B cell (primary cell): ENCODE results near the gene CLSTN2. TPM values are rescaled to one million over a fixed set of nuclear protein-coding genes. Genes with fewer than 3 reads are reported as not detected.

ENCODE experiments used
- ATAC-seq: fragments of 200-7000 bp; cut with Tn5 transposase; one replicate; pipeline ENCODE4 v1.10.0; 2021; ENCODE audit warnings: low read depth, mild to moderate bottlenecking, moderate number of reproducible peaks, moderate library complexity
- CTCF ChIA-PET: fragments of 350-600 bp; sonication (Branson Sonifier 250); formaldehyde crosslinking; loops from one replicate; lab custom pipeline; 2021; ENCODE audit warnings: antibody characterized with exemption, inconsistent platforms; lab: Charles Lee
- POLR2A ChIA-PET: fragments of 350-600 bp; sonication (Branson Sonifier 250); formaldehyde crosslinking; loops from one replicate; lab custom pipeline; 2021; ENCODE audit warnings: antibody characterized with exemption; lab: Charles Lee
- DNase-seq: peaks from one replicate; pipeline ENCODE4 v3.0.0; 2013
- H2AFZ ChIP-seq: 2 replicates; pipeline ENCODE4 v1.6.1; 2012; ENCODE audit warnings: mild to moderate bottlenecking, low read depth, low read length; ENCODE audit not compliant: insufficient read depth, poor library complexity, severe bottlenecking
- H3K27ac ChIP-seq, 2 donors: 1 replicate in 1 of 2; 2 replicates in 1 of 2; pipeline ENCODE4 v1.5.1; 2012 to 2013; ENCODE audit warnings: low read length in 2 of 2, mild to moderate bottlenecking in 2 of 2, moderate library complexity in 1 of 2
- H3K27me3 ChIP-seq, 4 experiments: fragments of 200-600 bp in 1 of 4; sonication (generic) in 1 of 4; replicated peaks in 1 of 4; 1 replicate in 2 of 4; 2 replicates in 2 of 4; pipeline versions ENCODE4 v1.6.1 to v1.7.0; 2013 to 2016; ENCODE audit warnings: low read length in 3 of 4, mild to moderate bottlenecking in 2 of 4, mixed read lengths in 1 of 4, moderate library complexity in 1 of 4; ENCODE audit not compliant: insufficient read depth in 4 of 4, control insufficient read depth in 3 of 4; ENCODE audit errors: control extremely low read depth in 1 of 4
- H3K36me3 ChIP-seq, 2 experiments: replicated peaks in 1 of 2; 1 replicate in 1 of 2; 2 replicates in 1 of 2; pipeline versions ENCODE4 v1.6.1 to v1.7.1; 2013; ENCODE audit warnings: low read length in 1 of 2; ENCODE audit not compliant: insufficient read depth in 2 of 2, control insufficient read depth in 1 of 2; ENCODE audit errors: control extremely low read depth in 1 of 2, extremely low read depth in 1 of 2
- H3K4me1 ChIP-seq, 2 donors: fragments of 200-600 bp in 1 of 2; sonication (generic) in 1 of 2; 1 replicate in 1 of 2; 2 replicates in 1 of 2; pipeline versions ENCODE4 v1.5.1 to v1.6.1; 2013 to 2017; ENCODE audit warnings: low read length in 2 of 2; ENCODE audit not compliant: control insufficient read depth in 2 of 2, insufficient read depth in 2 of 2
- H3K4me2 ChIP-seq: replicated peaks from 2 replicates; pipeline ENCODE3; 2012; ENCODE audit warnings: mild to moderate bottlenecking, low read depth, low read length; ENCODE audit not compliant: poor library complexity, severe bottlenecking
- H3K4me3 ChIP-seq, 5 experiments: fragments of 200-600 bp in 1 of 5; sonication (generic) in 1 of 5; 1 replicate in 3 of 5; 2 replicates in 2 of 5; pipeline versions ENCODE4 v1.5.1 to v1.7.0; 2011 to 2016; ENCODE audit warnings: low read length in 4 of 5, mild to moderate bottlenecking in 4 of 5, low read depth in 2 of 5, control low read depth in 1 of 5, moderate library complexity in 1 of 5; ENCODE audit not compliant: insufficient read depth in 1 of 5; ENCODE audit errors: control extremely low read depth in 1 of 5, extremely low read depth in 1 of 5
- H3K79me2 ChIP-seq: fragments of 200-600 bp; sonication (generic); one replicate; pipeline ENCODE4 v1.6.0; 2016; ENCODE audit warnings: low read length; ENCODE audit not compliant: control insufficient read depth, insufficient read depth
- H3K9ac ChIP-seq: fragments of 200-600 bp; sonication (generic); 2 replicates; pipeline ENCODE4 v1.6.1; 2017; ENCODE audit warnings: mild to moderate bottlenecking, low read length, moderate library complexity
- H3K9me3 ChIP-seq, 3 donors: one replicate each; pipeline versions ENCODE4 v1.6.1 to v1.7.1; 2013; ENCODE audit warnings: low read length in 2 of 3; ENCODE audit not compliant: control insufficient read depth in 2 of 3, insufficient read depth in 1 of 3; ENCODE audit errors: control extremely low read depth in 1 of 3
- H4K20me1 ChIP-seq: 2 replicates; pipeline ENCODE4 v1.6.0; 2012; ENCODE audit warnings: mild to moderate bottlenecking, low read length; ENCODE audit not compliant: insufficient read depth, control insufficient read depth, poor library complexity, severe bottlenecking
- H3K27ac Mint-ChIP-seq: one replicate; pipeline ENCODE4 v1.8.0; 2021; ENCODE audit warnings: mixed read lengths
- H3K27me3 Mint-ChIP-seq: one replicate; pipeline ENCODE4 v1.8.0; 2021; ENCODE audit warnings: mixed read lengths
- H3K4me1 Mint-ChIP-seq: one replicate; pipeline ENCODE4 v1.8.0; 2021; ENCODE audit warnings: mixed read lengths
- H3K4me3 Mint-ChIP-seq: one replicate; pipeline ENCODE4 v1.8.0; 2021; ENCODE audit warnings: mixed read lengths
- H3K9me3 Mint-ChIP-seq: one replicate; pipeline ENCODE4 v1.8.0; 2022; ENCODE audit warnings: mixed read lengths; ENCODE audit not compliant: insufficient read depth
- CTCF ChIP-seq: fragments of 200-600 bp; IDR thresholded peaks from one replicate; pipeline ENCODE4 v1.8.0; 2022; ENCODE audit warnings: antibody characterized with exemption, mild to moderate bottlenecking
- EZH2 ChIP-seq: IDR thresholded peaks from 2 replicates; pipeline ENCODE4 v1.6.1; 2012; ENCODE audit warnings: borderline replicate concordance, low read depth, mild to moderate bottlenecking, moderate library complexity, low read length; ENCODE audit not compliant: insufficient read depth, poor library complexity, severe bottlenecking
- WGBS: methylation state at CpG from one replicate; pipeline ENCODE4 v1.1.5; 2013; ENCODE audit warnings: missing lambda C conversion rate; ENCODE audit not compliant: insufficient coverage; 5-methylcytosine and 5-hydroxymethylcytosine counted together
- intact Hi-C: fragments of 100-400 bp; cut with micrococcal nuclease; formaldehyde crosslinking; loops from one replicate; pipeline ENCODE4 v1.10.0; 2022
- polyA plus RNA-seq: library from polyadenylated mRNA; depleted of rRNA; stranded (reverse); fragments of >200 nt; gene quantifications from 2 replicates; pipeline ENCODE4 v1.2.3, GENCODE V29; 2012
- total RNA-seq, 2 donors: library from RNA; stranded (reverse); fragments of 120-200 nt in 1 of 2; gene quantifications; 1 replicate in 1 of 2; 2 replicates in 1 of 2; pipeline versions ENCODE4 v1.2.3 to v1.2.4, GENCODE V29; 2013 to 2022

Gene CLSTN2
- total and polyA plus RNA-seq, 2 donors (not counting 1 experiment from before 2014, with no cell fraction given): not detected

- POLR2A ChIA-PET: no interaction called here
- CTCF ChIA-PET: no interaction called here
These were observed 617.4 kb downstream of the CLSTN2 start for GRCh38 chr3:140552403-140552802.

GRCh38 chr3:140552898-140553297, 617.9 kb downstream of the CLSTN2 start:
- Histone ChIP-seq H3K9ac (no peak overlapping the region), H3K4me2 (no peak overlapping the region), H3K4me3 (no peak overlapping the region), H3K79me2 (no peaks in the 10 kb centered on the region), H4K20me1 (no peaks in the 10 kb centered on the region), H3K4me1 (no peaks in the 10 kb centered on the region), H3K9me3 (no peaks in the 10 kb centered on the region), H3K27ac (no peak overlapping the region), H3K27me3 (no peaks in the 10 kb centered on the region), H3K36me3 (no peaks in the 10 kb centered on the region), H2AFZ (no peak overlapping the region)
- DNase-seq (no peak), ATAC-seq (no peak)
- intact Hi-C loops: no loop called here
- WGBS: 97% methylated on average over 3 of the region's 5 CpGs
- Mint-ChIP-seq H3K4me1 (no peaks in the 10 kb centered on the region), H3K27me3 (peaks cover 8% of the 10 kb centered on the region), H3K9me3 (peaks cover 2% of the 10 kb centered on the region), H3K27ac (no peak overlapping the region), H3K4me3 (no peak overlapping the region)
- CTCF ChIA-PET: no interaction called here
- no peak for TF ChIP-seq EZH2
- TF ChIP-seq CTCF: no peak
- POLR2A ChIA-PET: no interaction called here

More at GRCh38 chr3:140552403-140552802, 617.4 kb downstream of the CLSTN2 start:
- H3K9me3 Mint-ChIP-seq: peaks cover 2% of the 10 kb centered on the region
- H3K27ac ChIP-seq: no peak overlapping the region
- H3K4me1 Mint-ChIP-seq: no peaks in the 10 kb centered on the region
- no peaks in the 10 kb centered on the region for H3K79me2 ChIP-seq
- TF ChIP-seq CTCF: no peak
- no peaks in the 10 kb centered on the region for H3K27me3 ChIP-seq
- no peak overlapping the region for H2AFZ ChIP-seq
- H3K4me3 Mint-ChIP-seq: no peak overlapping the region
- H3K9ac ChIP-seq: no peak overlapping the region
- H3K9me3 ChIP-seq: no peaks in the 10 kb centered on the region
- H3K4me2 ChIP-seq: no peak overlapping the region
- peaks cover 8% of the 10 kb centered on the region for H3K27me3 Mint-ChIP-seq
- H3K27ac Mint-ChIP-seq: no peak overlapping the region
- H3K4me1 ChIP-seq: no peaks in the 10 kb centered on the region
- H4K20me1 ChIP-seq: no peaks in the 10 kb centered on the region
- H3K36me3 ChIP-seq: no peaks in the 10 kb centered on the region
- intact Hi-C loops: no loop called here
- no peak overlapping the region for H3K4me3 ChIP-seq
- 80% methylated on average over 1 of the region's 2 CpGs for WGBS
- ATAC-seq: no peak
- DNase-seq: no peak
